SK-N-SH (cell line): ENCODE measurements around the gene ATP2A2. TPM values are rescaled to one million over a fixed set of nuclear protein-coding genes. Genes with fewer than 3 reads are reported as not detected.

Source experiments
- CTCF ChIA-PET: fragments of 300-600, 350-600 bp; formaldehyde crosslinking; extraction: SDS; loops from one replicate; lab custom pipeline; 2021; lab: Yijun Ruan, JAX
- POLR2A ChIA-PET: fragments of 350-600 bp; sonication (Branson Sonifier 250); formaldehyde crosslinking; extraction: SDS; loops from one replicate; lab custom pipeline; 2020; ENCODE audit warnings: antibody characterized with exemption, inconsistent platforms; lab: Yijun Ruan, JAX
- DNase-seq: peaks from one replicate; pipeline ENCODE4 v3.0.0; 2012
- H2AFZ ChIP-seq: fragments of 200-600 bp; sonication (generic); 2 replicates; pipeline ENCODE4 v1.8.1; 2016; ENCODE audit warnings: antibody characterized with exemption, mild to moderate bottlenecking, low read depth
- H3F3A ChIP-seq: fragments of 200-600 bp; sonication (generic); replicated peaks from 2 replicates; pipeline ENCODE3; 2016; ENCODE audit warnings: antibody characterized with exemption, mild to moderate bottlenecking; ENCODE audit not compliant: insufficient read depth
- H3K27ac ChIP-seq, 2 experiments: fragments of 200-500 bp in 1 of 2; fragments of 200-600 bp in 1 of 2; sonication (Bioruptor generic) in 1 of 2; sonication (generic), shearing (Covaris generic) in 1 of 2; 2 replicates each; pipeline versions ENCODE4 v1.5.1 to v1.6.1; 2014 to 2016; ENCODE audit warnings: low read depth in 2 of 2, inconsistent platforms in 1 of 2, low read length in 1 of 2, mild to moderate bottlenecking in 1 of 2, mixed read lengths in 1 of 2
- H3K27me3 ChIP-seq: fragments of 200-600 bp; sonication (generic), shearing (Covaris generic); 2 replicates; pipeline ENCODE4 v1.6.1; 2016; ENCODE audit warnings: mixed run types; ENCODE audit not compliant: insufficient read depth
- H3K36me3 ChIP-seq, 2 experiments: fragments of 200-500 bp in 1 of 2; fragments of 200-600 bp in 1 of 2; sonication (Bioruptor generic) in 1 of 2; sonication (generic) in 1 of 2; replicated peaks in 1 of 2; 2 replicates each; pipeline versions ENCODE3 to v1.5.1; 2014 to 2016; ENCODE audit warnings: low read length in 1 of 2, mild to moderate bottlenecking in 1 of 2; ENCODE audit not compliant: insufficient read depth in 2 of 2, control insufficient read depth in 1 of 2
- H3K4me1 ChIP-seq, 2 experiments: fragments of 200-500 bp in 1 of 2; fragments of 200-600 bp in 1 of 2; sonication (Bioruptor generic) in 1 of 2; sonication (generic), shearing (Covaris generic) in 1 of 2; 2 replicates each; pipeline versions ENCODE4 v1.5.1 to v1.6.1; 2014 to 2016; ENCODE audit warnings: low read depth in 1 of 2, low read length in 1 of 2, mixed run types in 1 of 2; ENCODE audit not compliant: insufficient read depth in 2 of 2, control insufficient read depth in 1 of 2
- H3K4me2 ChIP-seq: fragments of 200-600 bp; sonication (generic), shearing (Covaris generic); 2 replicates; pipeline ENCODE4 v1.6.1; 2017; ENCODE audit warnings: mixed run types
- H3K4me3 ChIP-seq, 2 experiments: fragments of 200-500 bp in 1 of 2; fragments of 200-600 bp in 1 of 2; sonication (Bioruptor generic) in 1 of 2; sonication (generic), shearing (Covaris generic) in 1 of 2; 2 replicates each; pipeline versions ENCODE4 v1.5.1 to v1.8.1; 2014 to 2016; ENCODE audit warnings: low read depth in 2 of 2, inconsistent platforms in 1 of 2, low read length in 1 of 2, mild to moderate bottlenecking in 1 of 2, mixed read lengths in 1 of 2, moderate library complexity in 1 of 2
- H3K79me2 ChIP-seq: fragments of 200-600 bp; sonication (generic); 2 replicates; pipeline ENCODE4 v1.8.1; 2017; ENCODE audit warnings: mild to moderate bottlenecking; ENCODE audit not compliant: insufficient read depth
- H3K9ac ChIP-seq: fragments of 200-600 bp; sonication (generic); 2 replicates; pipeline ENCODE4 v1.6.1; 2017; ENCODE audit warnings: mixed run types
- H3K9me2 ChIP-seq: fragments of 200-600 bp; sonication (generic); 2 replicates; pipeline ENCODE4 v1.6.1; 2017; ENCODE audit warnings: mixed run types
- H3K9me3 ChIP-seq: fragments of 200-600 bp; sonication (generic); 2 replicates; pipeline ENCODE4 v1.6.1; 2017; ENCODE audit warnings: mixed run types, mild to moderate bottlenecking, moderate library complexity
- H4K20me1 ChIP-seq: fragments of 200-600 bp; sonication (generic); 2 replicates; pipeline ENCODE4 v1.6.1; 2017; ENCODE audit warnings: mild to moderate bottlenecking, mixed run types; ENCODE audit not compliant: insufficient read depth
- ELF1 ChIP-seq: IDR thresholded peaks from 2 replicates; pipeline ENCODE4 v1.4.0; 2012
- EP300 ChIP-seq, 2 experiments: IDR thresholded peaks; 2 replicates each; pipeline versions ENCODE4 v1.4.0 to v1.6.1; 2012; ENCODE audit warnings: borderline replicate concordance in 1 of 2, low read depth in 1 of 2, low read length in 1 of 2
- EZH2phosphoT487 ChIP-seq: fragments of 200-600 bp; sonication (generic); IDR thresholded peaks from 2 replicates; pipeline ENCODE4 v1.6.1; 2017; ENCODE audit warnings: low read depth, mixed run types, mild to moderate bottlenecking, antibody characterized with exemption, moderate library complexity, borderline replicate concordance
- FOSL2 ChIP-seq: IDR thresholded peaks from 2 replicates; pipeline ENCODE4 v1.4.0; 2012; ENCODE audit warnings: low read depth, mild to moderate bottlenecking, moderate library complexity, borderline replicate concordance
- FOXJ3 ChIP-seq: sonication (generic); formaldehyde crosslinking; IDR thresholded peaks from 2 replicates; pipeline ENCODE4 v1.5.1; 2020; ENCODE audit warnings: mild to moderate bottlenecking, missing genetic modification reagents
- GATA2 ChIP-seq: sonication (generic); formaldehyde crosslinking; IDR thresholded peaks from 2 replicates; pipeline ENCODE4 v1.5.0; 2020; ENCODE audit warnings: mild to moderate bottlenecking, missing genetic modification reagents
- JUND ChIP-seq: IDR thresholded peaks from 2 replicates; pipeline ENCODE4 v1.4.0; 2012
- NFIC ChIP-seq: IDR thresholded peaks from 2 replicates; pipeline ENCODE4 v1.4.0; 2012; ENCODE audit warnings: borderline replicate concordance
- NRF1 ChIP-seq: IDR thresholded peaks from 2 replicates; pipeline ENCODE4 v1.6.1; 2012; ENCODE audit warnings: low read depth, mild to moderate bottlenecking, low read length
- PBX3 ChIP-seq: IDR thresholded peaks from 2 replicates; pipeline ENCODE4; 2012
- POLR2AphosphoS5 ChIP-seq: IDR thresholded peaks from 2 replicates; pipeline ENCODE4 v1.6.1; 2012; ENCODE audit warnings: low read depth, low read length
- RAD21 ChIP-seq: IDR thresholded peaks from 2 replicates; pipeline ENCODE4 v1.6.1; 2012; ENCODE audit warnings: mild to moderate bottlenecking, low read length
- RCOR1 ChIP-seq: fragments of 150-350 bp; IDR thresholded peaks from 2 replicates; pipeline ENCODE4 v1.6.1; 2017; ENCODE audit warnings: antibody characterized with exemption, low read length
- RFX5 ChIP-seq: IDR thresholded peaks from 2 replicates; pipeline ENCODE4 v1.6.1; 2012; ENCODE audit warnings: mild to moderate bottlenecking, improper control_type of control experiment, low read length
- RXRA ChIP-seq: IDR thresholded peaks from 2 replicates; pipeline ENCODE4 v1.4.0; 2012; ENCODE audit warnings: low read depth, mild to moderate bottlenecking, borderline replicate concordance
- SIN3A ChIP-seq: IDR thresholded peaks from 2 replicates; pipeline ENCODE4 v1.6.1; 2012; ENCODE audit warnings: low read depth, mild to moderate bottlenecking, low read length, moderate library complexity, borderline replicate concordance
- SMC3 ChIP-seq: IDR thresholded peaks from 2 replicates; pipeline ENCODE4 v1.6.1; 2012; ENCODE audit warnings: low read depth, low read length, improper control_type of control experiment
- TAF1 ChIP-seq: IDR thresholded peaks from 2 replicates; pipeline ENCODE4 v1.6.1; 2012; ENCODE audit warnings: low read depth, mild to moderate bottlenecking, low read length, moderate library complexity, borderline replicate concordance
- TCF12 ChIP-seq: IDR thresholded peaks from 2 replicates; pipeline ENCODE4 v1.4.0; 2012
- TEAD4 ChIP-seq: IDR thresholded peaks from 2 replicates; pipeline ENCODE4 v1.4.0; 2012; ENCODE audit warnings: mild to moderate bottlenecking, borderline replicate concordance; ENCODE audit not compliant: insufficient read depth
- YY1 ChIP-seq: IDR thresholded peaks from 2 replicates; pipeline ENCODE4 v1.4.0; 2012; ENCODE audit warnings: low read depth, mild to moderate bottlenecking
- whole genome bisulfite sequencing: methylation state at CpG from one replicate; pipeline ENCODE4 v1.1.6; 2017; ENCODE audit warnings: low lambda C conversion rate; 5-methylcytosine and 5-hydroxymethylcytosine counted together
- polyA plus RNA-seq, 3 experiments: library from polyadenylated mRNA; depleted of rRNA; stranded (reverse); fragments of >200 nt; gene quantifications; 2 replicates each; pipeline ENCODE4 v1.2.3, GENCODE V29; 2012
- TF ChIP-seq, protein P1 (sequence below): IDR thresholded peaks from 2 replicates; pipeline ENCODE4 v1.4.0; 2012; ENCODE audit warnings: low read depth
- TF ChIP-seq, protein P2 (sequence below): fragments of 150-350 bp; IDR thresholded peaks from 2 replicates; pipeline ENCODE4 v1.6.1; 2017; ENCODE audit warnings: antibody characterized with exemption, low read length, low read depth, borderline replicate concordance

The ATP2A2 gene
- polyA plus RNA-seq, 1 of the 3 experiments (the other 2 are of a cell fraction) = 120 TPM

DNA sequence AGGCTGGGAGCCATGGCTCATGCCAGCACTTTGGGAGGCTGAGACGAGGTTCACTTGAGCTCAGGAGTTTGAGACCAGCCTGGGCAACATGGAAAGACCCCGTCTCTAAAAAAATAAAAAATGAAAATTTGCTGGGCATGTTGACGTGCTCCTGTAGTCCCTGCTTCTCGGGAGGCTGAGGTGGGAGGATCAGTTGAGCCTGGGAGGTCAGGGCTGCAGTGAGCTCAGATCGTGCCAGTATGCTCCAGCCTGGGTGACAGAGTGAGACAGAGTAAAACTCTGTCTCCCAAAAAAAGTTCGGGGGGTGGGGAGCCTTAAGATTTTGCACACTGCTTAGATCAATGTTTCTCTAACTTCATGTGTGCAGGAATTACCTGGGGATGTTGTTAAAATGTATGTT lies 30.9 kb downstream of the ATP2A2 start:
- H3K27me3 ChIP-seq = no peaks in the 10 kb centered on the region
- TF ChIP-seq TAF1 = no peak
- no peak for TF ChIP-seq TCF12
- TF ChIP-seq TEAD4 = no peak
- no peak for TF ChIP-seq RFX5
- TF ChIP-seq, protein P1, sequence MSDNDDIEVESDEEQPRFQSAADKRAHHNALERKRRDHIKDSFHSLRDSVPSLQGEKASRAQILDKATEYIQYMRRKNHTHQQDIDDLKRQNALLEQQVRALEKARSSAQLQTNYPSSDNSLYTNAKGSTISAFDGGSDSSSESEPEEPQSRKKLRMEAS = no peak
- no peak for TF ChIP-seq GATA2 (CRISPR knock-in tag)
- TF ChIP-seq ELF1 = no peak
- no peak for TF ChIP-seq SIN3A
- TF ChIP-seq, protein P2, sequence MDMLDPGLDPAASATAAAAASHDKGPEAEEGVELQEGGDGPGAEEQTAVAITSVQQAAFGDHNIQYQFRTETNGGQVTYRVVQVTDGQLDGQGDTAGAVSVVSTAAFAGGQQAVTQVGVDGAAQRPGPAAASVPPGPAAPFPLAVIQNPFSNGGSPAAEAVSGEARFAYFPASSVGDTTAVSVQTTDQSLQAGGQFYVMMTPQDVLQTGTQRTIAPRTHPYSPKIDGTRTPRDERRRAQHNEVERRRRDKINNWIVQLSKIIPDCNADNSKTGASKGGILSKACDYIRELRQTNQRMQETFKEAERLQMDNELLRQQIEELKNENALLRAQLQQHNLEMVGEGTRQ = no peak
- no peak for TF ChIP-seq YY1
- no peak for TF ChIP-seq NFIC
- TF ChIP-seq SMC3 = no peak
- no peak for TF ChIP-seq RCOR1
- no peak for TF ChIP-seq EP300 (IDR thresholded peaks at IDR 0.05; ENCODE audit: borderline replicate concordance in 1 of 2, low read depth in 1 of 2, low read length in 1 of 2)
- TF ChIP-seq EZH2phosphoT487 = no peak
- TF ChIP-seq FOXJ3 (CRISPR knock-in tag) = no peak
- H3K27ac ChIP-seq = peak overlapping the region in 1 of 2 experiments; percentile 97; a peak in 2 of 4 replicates
- peaks cover 0 to 50% of the 10 kb centered on the region in 2 experiments; a peak in 3 of 4 replicates for H3K4me1 ChIP-seq
- no peaks in the 10 kb centered on the region for H3K9me2 ChIP-seq
- H3F3A ChIP-seq = peaks cover 58% of the 10 kb centered on the region
- 96% methylated on average over 6 of the region's 6 CpGs for WGBS
- no peak overlapping the region for H3K4me3 ChIP-seq
- H3K4me2 ChIP-seq = no peak overlapping the region; the same call in 1 of the 2 replicates
- peaks cover 20% of the 10 kb centered on the region for H4K20me1 ChIP-seq
- H3K36me3 ChIP-seq = peaks cover 0 to 41% of the 10 kb centered on the region in 2 experiments
- ChIA-PET POLR2A (no interaction called here), CTCF (interaction anchor here (1.0 kb wide), 1 partner anchor 10 kb away, joined by 3 read pairs; no protein-coding TSS in a partner anchor)
- peaks cover 97% of the 10 kb centered on the region for H3K79me2 ChIP-seq
- peak overlapping the region; percentile 49; the same call in 1 of the 2 replicates for H3K9ac ChIP-seq
- H2AFZ ChIP-seq = no peak overlapping the region
- no peaks in the 10 kb centered on the region for H3K9me3 ChIP-seq
- DNase-seq = no peak

DNA sequence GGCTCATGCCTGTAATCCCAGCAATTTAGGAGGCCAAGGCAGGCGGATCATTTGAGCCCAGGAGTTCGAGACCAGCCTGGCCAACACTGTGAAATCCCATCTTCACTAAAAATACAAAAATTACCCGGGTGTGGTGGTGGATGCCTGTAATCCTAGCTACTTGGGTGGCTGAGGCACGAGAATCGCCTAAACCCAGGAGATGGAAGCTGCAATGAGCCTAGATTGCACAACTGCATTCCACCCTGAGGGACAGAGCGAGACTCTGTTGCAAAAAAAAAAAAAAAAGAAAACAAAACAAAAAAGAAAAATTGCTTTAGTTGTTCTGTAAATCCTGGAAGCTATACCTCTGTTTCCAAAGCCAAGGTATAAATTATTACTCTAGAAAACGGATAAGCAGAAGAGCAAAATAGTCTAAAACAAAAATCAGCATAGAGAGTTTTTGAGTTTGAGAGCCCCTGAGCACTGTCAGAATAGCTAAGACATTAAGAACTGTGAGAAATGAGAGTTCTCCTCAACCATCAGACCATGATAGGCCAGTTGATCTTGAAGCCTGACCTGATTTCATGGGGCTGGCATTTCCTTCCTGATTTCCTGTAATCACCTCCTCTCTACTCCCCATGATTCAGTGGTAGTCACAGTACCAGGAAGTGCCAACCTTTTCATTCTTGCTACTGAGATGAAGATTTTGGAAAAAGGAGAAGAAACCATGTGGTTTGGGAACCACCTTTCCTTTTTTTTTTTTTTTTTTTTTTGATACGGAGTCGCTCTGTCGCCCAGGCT lies 31.7 kb downstream of the ATP2A2 start:
- Histone ChIP-seq H3K27ac (peak overlapping the region in 1 of 2 experiments; percentile 97; a peak in 2 of 4 replicates), H3K79me2 (peaks cover 94% of the 10 kb centered on the region), H4K20me1 (peaks cover 11% of the 10 kb centered on the region), H3K4me3 (no peak overlapping the region), H3K36me3 (peaks cover under 1 to 39% of the 10 kb centered on the region in 2 experiments), H3K9me3 (no peaks in the 10 kb centered on the region), H2AFZ (no peak overlapping the region), H3F3A (peaks cover 66% of the 10 kb centered on the region), H3K4me1 (peaks cover 0 to 56% of the 10 kb centered on the region in 2 experiments; a peak in 3 of 4 replicates), H3K9me2 (no peaks in the 10 kb centered on the region), H3K4me2 (peak overlapping the region; percentile 20; the same call in 1 of the 2 replicates), H3K27me3 (no peaks in the 10 kb centered on the region), H3K9ac (peak overlapping the region; percentile 49)
- no peak for DNase-seq
- WGBS = 83% methylated on average over 10 of the region's 10 CpGs
- CTCF ChIA-PET = interaction anchor here (1.0 kb wide), 1 partner anchor 10 kb away, joined by 3 read pairs; no protein-coding TSS in a partner anchor
- POLR2A ChIA-PET = interaction anchor here (0.6 kb wide), 1 partner anchor 19 kb away, joined by 3 read pairs; no protein-coding TSS in a partner anchor
- TF ChIP-seq PBX3 = peak; percentile 45
- TF ChIP-seq TCF12 = peak; percentile 25; the same call in 1 of the 2 replicates
- TF ChIP-seq ELF1 = peak; percentile 70; the same call in 1 of the 2 replicates
- no peak for TF ChIP-seq RAD21
- TF ChIP-seq GATA2 (CRISPR knock-in tag) = no peak
- TF ChIP-seq NRF1 = no peak
- TF ChIP-seq, protein P1 = no peak
- TF ChIP-seq SIN3A = 0 out of 2 replicates have a peak, but pooled peaks have one; percentile 20
- 0 out of 2 replicates have a peak, but pooled peaks have one; percentile 8 for TF ChIP-seq NFIC
- 0 out of 2 replicates have a peak, but pooled peaks have one; percentile 12 for TF ChIP-seq RXRA
- TF ChIP-seq, protein P2 = no peak
- TF ChIP-seq FOXJ3 (CRISPR knock-in tag) = no peak
- no peak for TF ChIP-seq SMC3
- TF ChIP-seq FOSL2 = peak; percentile 40; the same call in 1 of the 2 replicates
- TF ChIP-seq JUND = no peak
- TF ChIP-seq POLR2AphosphoS5 = no peak
